Pons (tissue), 1 donor: ENCODE measurements around the gene KCNK7.
A peak's percentile ranks its signal among the peaks of the same experiment; 100 is the strongest.

Experiments
- DNase-seq: peaks from one replicate; pipeline ENCODE4 v3.0.0-alpha.2; 2016; ENCODE audit warnings: low spot score

Gene KCNK7

GRCh38 chr11:65588199-65589054, 7.2 kb downstream of the KCNK7 start:
- peak; percentile 43 for DNase-seq

- DNase-seq: no peak
These were observed 8.9 kb downstream of the KCNK7 start for GRCh38 chr11:65586676-65587075.

GRCh38 chr11:65586247-65586630, 9.4 kb downstream of the KCNK7 start:
- no peak for DNase-seq

GRCh38 chr11:65585396-65586246, 10.0 kb downstream of the KCNK7 start:
- DNase-seq: no peak

- no peak for DNase-seq
These were observed 10.9 kb downstream of the KCNK7 start for GRCh38 chr11:65584723-65585171.

GRCh38 chr11:65584106-65584505, 11.5 kb downstream of the KCNK7 start:
- DNase-seq: no peak

GRCh38 chr11:65583589-65583988, 12.0 kb downstream of the KCNK7 start:
- DNase-seq: no peak

- DNase-seq: no peak
These were observed 13.7 kb downstream of the KCNK7 start for GRCh38 chr11:65581928-65582327.

- no peak for DNase-seq
These were observed 14.8 kb downstream of the KCNK7 start for GRCh38 chr11:65580756-65581155.

GRCh38 chr11:65580031-65580692, 15.4 kb downstream of the KCNK7 start:
- DNase-seq: no peak

GRCh38 chr11:65579291-65579690, 16.3 kb downstream of the KCNK7 start:
- no peak for DNase-seq

- DNase-seq: no peak
These were observed 16.9 kb downstream of the KCNK7 start for GRCh38 chr11:65578667-65579066.

- no peak for DNase-seq
These were observed 17.5 kb downstream of the KCNK7 start for GRCh38 chr11:65578134-65578533.

- DNase-seq: no peak
These were observed 17.9 kb downstream of the KCNK7 start for GRCh38 chr11:65577756-65578109.

- DNase-seq: no peak
These were observed 18.5 kb downstream of the KCNK7 start for GRCh38 chr11:65576867-65577755.

GRCh38 chr11:65576232-65576866, 19.3 kb downstream of the KCNK7 start:
- no peak for DNase-seq

- no peak for DNase-seq
These were observed 19.9 kb downstream of the KCNK7 start, which contains the start of gene EHBP1L1 for GRCh38 chr11:65575568-65576231. Gene EHBP1L1, plus strand, starts transcription at chr11:65576053. Its CDS starts 250 bp downstream, at chr11:65576303.

GRCh38 chr11:65574811-65575567, 20.6 kb downstream of the KCNK7 start:
- DNase-seq: no peak

- DNase-seq: peak; percentile 74
These were observed 21.3 kb downstream of the KCNK7 start for GRCh38 chr11:65574109-65574810.
